GM21390 (cell line): ENCODE data around the gene APBB2.
"Not testable (repeated sequence)": the region's sequence is repeated elsewhere in the genome, so short reads cannot be mapped to it uniquely, and the experiment has no call there.

Source experiments
- ATAC-seq: cut with Tn5 transposase; IDR thresholded peaks from one replicate; pipeline ENCODE4 v1.9.1; 2021; ENCODE audit not compliant: unreplicated experiment

APBB2 gene

GRCh38 chr4:41069838-41070237 is 144.5 kb downstream of the APBB2 start:
- no peak for ATAC-seq

GRCh38 chr4:41069257-41069656 is 145.1 kb downstream of the APBB2 start:
- ATAC-seq: no peak

- no peak for ATAC-seq
These were observed 147.0 kb downstream of the APBB2 start for GRCh38 chr4:41067369-41067768.

GRCh38 chr4:41066049-41066448 is 148.3 kb downstream of the APBB2 start:
- ATAC-seq: no peak

- ATAC-seq: no peak
These were observed 148.8 kb downstream of the APBB2 start for GRCh38 chr4:41065434-41066006.

GRCh38 chr4:41064953-41065352 is 149.4 kb downstream of the APBB2 start:
- no peak for ATAC-seq

GRCh38 chr4:41061482-41062185 is 152.7 kb downstream of the APBB2 start:
- ATAC-seq: no peak

GRCh38 chr4:41060352-41061334 is 153.7 kb downstream of the APBB2 start:
- ATAC-seq: no peak

- not testable (repeated sequence) for ATAC-seq
These were observed 154.9 kb downstream of the APBB2 start for GRCh38 chr4:41059411-41059810.

GRCh38 chr4:41058426-41058825 is 155.9 kb downstream of the APBB2 start:
- no peak for ATAC-seq

GRCh38 chr4:41057467-41057866 is 156.9 kb downstream of the APBB2 start:
- ATAC-seq: no peak

GRCh38 chr4:41052287-41052686 is 162.1 kb downstream of the APBB2 start:
- no peak for ATAC-seq

- no peak for ATAC-seq
These were observed 163.2 kb downstream of the APBB2 start for GRCh38 chr4:41050880-41051775.

- ATAC-seq: no peak
These were observed 164.2 kb downstream of the APBB2 start for GRCh38 chr4:41050116-41050515.

- not testable (repeated sequence) for ATAC-seq
These were observed 165.2 kb downstream of the APBB2 start for GRCh38 chr4:41049176-41049575.

GRCh38 chr4:41044791-41045190 is 169.6 kb downstream of the APBB2 start:
- ATAC-seq: no peak

GRCh38 chr4:41044165-41044564 is 170.2 kb downstream of the APBB2 start:
- ATAC-seq: no peak

GRCh38 chr4:41043465-41043864 is 170.9 kb downstream of the APBB2 start:
- no peak for ATAC-seq

- ATAC-seq: no peak
These were observed 172.8 kb downstream of the APBB2 start for GRCh38 chr4:41041551-41041950.

GRCh38 chr4:41039317-41039716 is 175.0 kb downstream of the APBB2 start:
- no peak for ATAC-seq

- no peak for ATAC-seq
These were observed 176.0 kb downstream of the APBB2 start for GRCh38 chr4:41038304-41038703.
